Activated CD8-positive, alpha-beta memory T cell treated with anti-CD3 and anti-CD28 coated beads for 1 hour (primary cell): ENCODE results near the gene HEPACAM.

ENCODE experiments used
- DNase-seq, 2 donors: peaks; one replicate each; pipeline ENCODE4 v3.0.0-alpha.2; 2020; ENCODE audit warnings: low read depth in 1 of 2; ENCODE audit errors: extremely low read depth in 1 of 2

Gene HEPACAM

DNA sequence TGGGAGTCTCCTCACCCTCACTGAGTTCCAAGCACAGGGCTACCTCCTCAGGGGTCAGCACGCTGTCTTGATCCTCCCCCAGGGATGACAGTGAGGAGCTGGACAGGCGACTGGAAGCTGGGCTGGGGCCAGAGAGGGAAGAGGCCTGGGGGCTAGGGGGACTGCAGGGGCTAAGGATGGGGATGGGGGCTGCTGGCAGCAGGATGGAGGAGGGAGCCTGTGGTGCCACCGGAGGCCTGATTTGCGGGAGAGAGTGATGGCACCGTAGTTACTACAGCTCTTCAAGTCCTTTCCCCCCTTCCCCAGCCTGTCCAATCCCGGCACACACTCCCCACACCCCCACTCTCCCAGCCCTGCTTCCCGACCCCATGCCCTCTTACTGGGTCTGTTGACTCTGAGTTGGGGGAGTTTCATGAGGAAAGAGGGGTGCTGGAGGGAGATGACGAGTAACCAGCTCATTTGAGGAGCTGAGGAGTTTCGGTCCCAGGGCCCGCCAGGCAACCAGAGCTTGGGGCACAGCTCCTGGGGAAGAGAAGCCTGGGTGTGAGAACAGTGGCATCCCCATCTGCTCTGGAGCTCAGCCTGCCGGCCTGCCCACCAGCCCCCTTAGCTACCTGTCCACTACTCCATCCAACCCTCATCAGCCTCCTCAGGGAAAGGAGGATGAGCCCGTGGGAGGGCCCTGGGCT, 48.7 kb downstream of the HEPACAM start:
- no peak for DNase-seq

- no peak for DNase-seq
Observed at GRCh38 chr11:124886476-124886875, 49.4 kb downstream of the HEPACAM start.

DNA sequence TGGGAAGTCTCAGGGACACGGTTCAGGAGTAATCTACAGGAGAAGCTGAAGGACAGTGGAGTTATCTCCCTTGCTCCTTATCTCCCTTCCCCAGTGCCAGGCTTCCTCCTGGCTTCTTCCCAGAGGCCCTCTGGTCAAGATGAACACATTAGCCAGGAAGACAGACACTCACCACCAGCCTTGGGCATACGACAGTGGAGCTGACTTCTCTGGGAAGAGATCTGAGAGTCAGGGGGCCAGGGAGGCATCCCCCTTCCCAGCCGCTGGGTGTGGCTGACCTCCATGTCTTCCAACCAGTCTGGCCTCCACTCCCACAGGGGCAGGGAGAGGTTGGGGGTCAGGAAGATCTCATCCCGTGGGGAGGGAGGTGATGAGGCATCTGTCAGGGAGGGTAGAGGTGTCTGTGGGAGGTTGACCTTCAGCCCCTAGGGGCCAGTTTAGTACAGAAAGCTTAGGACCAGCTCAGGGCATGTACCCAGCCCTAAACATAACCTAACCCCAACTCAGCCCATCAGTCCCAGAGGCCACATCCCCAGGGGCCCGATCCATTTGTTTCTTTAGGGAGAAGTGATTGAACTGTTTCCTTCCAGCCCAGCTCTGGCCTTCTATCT, 50.9 kb downstream of the HEPACAM start:
- no peak for DNase-seq

GRCh38 chr11:124884340-124884739, 51.5 kb downstream of the HEPACAM start:
- no peak for DNase-seq

GRCh38 chr11:124882339-124883071, 53.3 kb downstream of the HEPACAM start:
- no peak for DNase-seq

GRCh38 chr11:124880958-124881357, 54.9 kb downstream of the HEPACAM start:
- no peak for DNase-seq

GRCh38 chr11:124880290-124880611, 55.6 kb downstream of the HEPACAM start:
- no peak for DNase-seq

DNA sequence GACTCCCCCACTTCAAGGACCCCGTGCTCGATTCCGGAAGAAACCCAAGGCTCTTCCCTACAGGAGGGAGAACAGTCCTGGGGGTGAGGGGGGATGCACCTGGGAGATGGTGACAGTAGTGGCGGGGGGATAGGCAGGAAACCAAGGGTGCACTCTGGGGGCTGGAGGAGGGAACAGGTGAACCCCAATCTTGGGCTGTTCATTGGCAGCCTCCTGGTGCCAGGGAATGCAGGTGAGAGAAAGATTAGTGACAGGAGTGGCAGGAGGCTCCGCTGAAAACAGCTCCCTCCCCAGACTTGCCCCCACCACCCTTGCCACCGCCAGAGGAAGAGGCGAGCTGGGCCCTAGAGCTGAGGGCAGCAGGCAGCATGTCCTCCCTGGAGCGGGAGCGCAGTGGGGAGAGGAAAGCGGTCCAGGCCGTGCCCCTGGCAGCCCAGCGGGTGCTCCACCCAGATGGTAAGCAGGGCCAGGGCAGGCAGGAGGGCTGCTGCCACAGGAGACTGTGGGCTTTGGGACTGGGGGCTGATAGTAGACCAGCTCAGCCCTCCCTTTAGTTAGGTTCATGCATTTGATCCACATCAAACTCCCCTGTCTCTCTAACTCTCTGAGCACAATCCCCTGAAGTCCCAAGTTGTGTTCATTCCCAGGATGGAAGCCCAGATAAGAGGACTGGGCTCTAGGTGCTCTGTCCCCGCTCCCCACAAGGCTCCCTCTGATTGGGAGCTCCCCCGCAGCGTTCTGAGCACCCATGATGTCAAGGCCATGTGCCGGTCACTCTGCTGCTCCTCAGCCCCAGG, 56.2 kb downstream of the HEPACAM start:
- no peak for DNase-seq

DNA sequence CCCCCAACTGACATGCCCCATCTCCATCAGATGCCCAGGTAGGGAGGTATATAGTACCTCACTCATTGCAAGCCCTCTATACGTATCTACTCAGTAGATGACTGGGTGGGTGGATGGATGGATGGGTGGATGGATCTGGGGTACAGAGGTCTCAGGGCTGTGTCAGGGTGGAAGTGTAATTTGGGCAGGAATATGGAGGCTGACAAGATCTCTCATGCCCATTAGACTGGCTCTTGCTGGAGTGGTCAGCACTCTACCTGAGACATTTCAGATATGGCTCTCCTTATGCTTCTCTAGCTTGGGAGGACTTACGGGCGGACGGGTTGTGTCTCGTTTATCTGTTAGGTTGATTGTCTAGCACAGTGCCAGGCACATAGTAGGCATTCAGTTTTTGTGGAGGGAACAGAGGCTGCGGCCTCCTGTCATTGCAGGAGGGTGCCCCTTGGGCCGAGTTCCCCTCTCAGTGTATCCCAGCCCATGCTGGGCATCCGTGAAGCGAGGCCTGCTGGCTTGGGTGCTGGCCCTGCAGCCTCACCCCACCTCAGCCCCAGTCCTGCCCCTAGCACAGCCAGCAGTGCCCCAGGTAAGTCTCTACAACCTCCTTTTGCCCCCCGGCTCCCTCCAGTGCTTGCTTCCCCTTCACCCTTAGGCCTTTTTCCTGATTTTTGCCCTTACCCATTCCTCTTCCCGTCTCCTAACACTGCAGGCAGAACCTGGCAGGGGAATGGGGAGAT, 56.9 kb downstream of the HEPACAM start:
- DNase-seq, result no peak

DNA sequence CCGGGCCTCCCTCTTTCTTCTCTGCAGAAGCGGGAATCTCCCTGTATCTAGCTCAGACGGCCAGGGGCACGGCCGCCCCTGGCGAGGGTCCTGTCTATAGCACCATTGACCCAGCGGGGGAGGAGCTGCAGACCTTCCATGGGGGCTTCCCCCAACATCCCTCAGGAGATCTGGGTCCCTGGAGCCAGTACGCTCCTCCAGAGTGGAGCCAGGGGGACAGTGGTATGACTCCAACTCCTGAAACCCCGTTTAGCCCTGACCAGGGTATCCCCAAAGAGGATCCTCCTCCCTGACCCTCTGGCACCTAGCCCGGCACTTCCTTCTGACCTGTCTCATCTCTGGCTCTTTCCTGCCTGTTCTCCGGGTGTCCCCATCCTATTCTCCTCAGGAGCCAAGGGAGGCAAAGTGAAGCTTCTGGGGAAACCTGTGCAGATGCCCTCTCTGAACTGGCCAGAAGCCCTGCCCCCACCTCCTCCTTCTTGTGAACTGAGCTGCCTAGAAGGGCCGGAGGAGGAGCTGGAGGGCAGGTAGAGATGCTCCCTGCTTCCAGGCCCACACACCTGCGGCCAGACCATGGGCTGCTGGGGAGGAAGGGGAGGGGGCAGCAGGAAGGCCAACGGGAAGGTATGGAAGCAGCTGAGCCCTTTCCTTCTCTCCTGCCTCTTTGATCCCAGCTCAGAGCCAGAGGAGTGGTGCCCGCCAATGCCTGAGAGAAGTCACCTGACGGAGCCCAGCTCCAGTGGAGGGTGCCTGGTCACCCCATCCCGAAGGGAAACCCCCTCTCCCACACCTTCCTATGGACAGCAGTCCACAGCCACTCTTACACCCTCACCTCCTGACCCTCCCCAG, 57.7 kb downstream of the HEPACAM start:
- no peak for DNase-seq

DNA sequence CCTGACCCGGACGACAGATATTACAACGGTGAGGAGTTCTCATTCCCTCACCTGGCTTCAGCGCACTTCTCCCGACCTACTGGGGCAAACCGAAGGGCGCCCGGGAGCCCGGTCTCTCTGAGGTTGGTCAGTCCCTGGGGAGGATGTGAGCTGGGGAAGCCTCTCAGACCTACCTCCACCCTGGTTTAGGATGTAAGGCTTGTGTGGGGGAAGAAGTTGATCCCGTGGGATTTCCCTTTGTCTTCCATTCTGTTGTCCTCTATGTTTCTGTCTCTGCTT, 58.3 kb downstream of the HEPACAM start:
- DNase-seq, result no peak

DNA sequence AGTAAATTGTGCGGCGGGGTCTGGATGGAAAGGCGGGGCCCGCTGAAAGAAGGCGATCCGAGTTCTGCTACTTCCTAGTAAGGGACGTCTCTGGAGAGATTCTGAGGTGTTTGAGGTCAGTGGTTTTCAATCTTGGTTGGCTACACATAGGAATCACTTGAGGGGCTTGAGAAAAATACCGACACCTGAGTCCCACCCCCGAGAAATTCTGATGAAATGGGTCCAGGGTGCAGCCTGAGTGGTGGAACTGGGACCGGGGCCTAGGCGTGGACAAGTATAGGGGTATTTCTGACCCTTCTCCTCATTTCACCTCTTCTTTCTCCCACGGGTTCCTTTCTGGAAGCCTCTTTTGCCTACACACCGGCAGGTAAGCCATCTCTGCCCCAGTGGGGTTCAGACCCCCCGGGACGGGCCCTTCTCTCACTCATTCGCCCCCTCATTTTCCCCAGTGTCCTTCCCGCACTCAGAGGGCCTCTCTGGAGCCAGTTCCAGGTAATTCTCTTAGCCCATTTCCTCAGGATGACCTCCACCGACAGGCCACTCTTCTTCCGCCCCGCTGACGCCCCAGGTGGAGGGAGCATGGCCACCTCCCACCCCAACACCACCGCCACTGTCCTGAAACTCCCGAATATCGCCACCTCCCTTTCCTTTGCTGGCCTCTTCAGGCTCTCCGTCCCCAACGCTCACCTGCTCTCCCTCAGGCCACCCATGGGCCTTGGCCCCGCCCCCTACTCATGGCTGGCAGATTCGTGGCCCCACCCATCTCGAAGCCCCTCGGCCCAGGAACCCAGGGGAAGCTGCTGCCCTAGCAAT, 58.8 kb downstream of the HEPACAM start:
- no peak for DNase-seq

- DNase-seq, result peak; percentile 36 to 61
Observed at GRCh38 chr11:124875943-124876817, 59.7 kb downstream of the HEPACAM start.

DNA sequence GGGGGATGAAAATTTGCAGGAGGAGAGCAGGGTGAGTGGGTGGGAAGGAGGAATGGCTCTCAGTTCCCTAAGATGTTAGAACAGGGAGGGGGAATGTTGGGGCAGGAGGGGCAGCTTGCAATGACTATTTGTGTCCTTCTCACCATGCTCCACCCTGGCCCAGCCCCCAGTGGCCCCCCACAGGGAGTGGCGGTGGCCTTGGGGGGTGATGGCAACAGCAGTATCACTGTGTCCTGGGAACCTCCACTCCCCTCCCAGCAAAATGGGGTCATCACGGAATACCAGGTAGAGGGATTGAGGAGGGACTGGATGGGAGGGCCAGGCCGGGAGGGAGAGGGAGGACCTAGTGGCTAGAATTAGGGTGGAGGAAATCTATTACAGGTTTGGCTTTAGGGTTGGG, 60.4 kb downstream of the HEPACAM start:
- DNase-seq, result no peak

DNA sequence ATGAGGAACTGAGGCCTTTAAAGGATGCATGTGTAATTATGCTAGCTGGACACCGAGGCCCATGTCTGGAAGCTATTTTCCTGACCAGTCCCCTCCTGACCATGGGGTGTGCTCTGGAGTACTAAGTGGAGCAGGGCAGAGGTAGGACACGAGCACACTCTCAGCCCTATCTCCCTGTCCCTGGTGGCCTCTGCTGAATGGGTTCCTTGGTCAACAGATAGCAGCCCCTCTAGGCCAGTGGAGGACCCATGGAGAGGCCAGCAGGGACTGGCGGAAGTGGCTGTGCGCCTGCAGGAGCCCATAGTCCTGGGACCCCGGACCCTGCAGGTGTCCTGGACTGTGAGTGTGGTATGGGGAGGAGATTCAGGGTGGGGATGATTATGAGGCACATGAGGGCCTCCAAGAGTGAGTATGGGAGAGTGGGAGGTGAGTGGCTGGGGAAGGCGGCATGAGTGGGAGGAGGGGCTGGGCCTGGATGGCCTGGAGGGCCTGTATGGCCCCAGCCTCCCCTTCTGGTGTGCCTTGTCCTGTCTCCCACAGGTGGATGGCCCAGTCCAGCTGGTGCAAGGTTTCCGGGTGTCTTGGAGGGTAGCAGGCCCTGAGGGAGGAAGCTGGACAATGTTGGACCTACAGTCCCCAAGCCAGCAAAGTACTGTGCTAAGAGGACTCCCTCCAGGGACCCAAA, 61.1 kb downstream of the HEPACAM start:
- no peak for DNase-seq

DNA sequence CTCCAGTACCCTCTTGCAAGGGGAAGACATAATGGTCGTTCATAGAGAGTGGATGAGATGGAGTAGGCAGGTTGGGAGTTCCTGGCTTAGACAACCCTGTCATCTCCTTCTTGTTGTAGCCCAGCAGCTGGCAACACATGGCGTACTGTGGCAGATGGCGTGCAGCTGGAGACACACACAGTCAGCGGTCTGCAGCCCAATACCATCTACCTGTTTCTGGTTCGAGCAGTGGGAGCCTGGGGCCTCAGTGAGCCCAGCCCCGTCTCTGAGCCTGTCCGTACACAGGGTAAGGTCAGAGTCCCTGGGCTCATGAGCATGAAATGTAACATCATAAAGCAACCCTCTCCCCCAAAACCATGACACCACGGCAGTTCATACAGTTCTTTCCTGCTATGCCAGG, 61.9 kb downstream of the HEPACAM start:
- DNase-seq, result no peak

DNA sequence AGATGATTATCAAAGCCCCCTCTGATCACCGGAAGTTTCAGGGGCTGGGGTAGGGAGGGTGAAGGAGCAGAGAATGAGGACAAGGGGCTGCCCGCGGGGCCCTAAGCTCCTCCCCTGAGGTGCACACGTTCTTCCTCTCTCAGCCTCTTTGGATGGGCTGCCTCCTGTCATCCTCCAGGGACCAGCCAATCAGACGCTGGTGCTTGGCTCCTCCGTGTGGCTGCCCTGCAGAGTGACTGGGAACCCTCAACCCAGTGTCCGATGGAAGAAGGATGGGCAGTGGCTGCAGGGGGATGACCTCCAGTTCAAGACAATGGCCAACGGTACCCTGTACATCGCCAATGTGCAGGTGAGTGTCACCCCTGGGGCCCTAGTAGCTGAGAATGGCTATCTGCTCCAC, 63.1 kb downstream of the HEPACAM start:
- DNase-seq, result no peak

GRCh38 chr11:124872280-124872679, 63.6 kb downstream of the HEPACAM start:
- no peak for DNase-seq
